ENCODE data around the gene NTM.
"Not testable (repeated sequence)": the region's sequence is repeated elsewhere in the genome, so short reads cannot be mapped to it uniquely, and the experiment has no call there.

Gene NTM

GRCh38 chr11:131483453-131483852, 113.0 kb downstream of the NTM start:
- Mint-ChIP-seq H3K9me3 (peaks cover 5% of the 10 kb centered on the region), H3K4me3 (no peak overlapping the region), H3K27ac (no peak overlapping the region), H3K36me3 (no peaks in the 10 kb centered on the region), H3K27me3 (peaks cover 2% of the 10 kb centered on the region), H3K4me1 (no peaks in the 10 kb centered on the region)

GRCh38 chr11:131483877-131484276, 113.5 kb downstream of the NTM start:
- H3K27ac Mint-ChIP-seq, result no peak overlapping the region
- peaks cover 5% of the 10 kb centered on the region for H3K9me3 Mint-ChIP-seq
- H3K27me3 Mint-ChIP-seq, result peaks cover 2% of the 10 kb centered on the region
- no peak overlapping the region for H3K4me3 Mint-ChIP-seq
- H3K36me3 Mint-ChIP-seq, result no peaks in the 10 kb centered on the region
- H3K4me1 Mint-ChIP-seq, result no peaks in the 10 kb centered on the region

GRCh38 chr11:131486100-131486499, 115.7 kb downstream of the NTM start:
- H3K4me1 Mint-ChIP-seq, result no peaks in the 10 kb centered on the region
- no peak overlapping the region for H3K4me3 Mint-ChIP-seq
- peaks cover 1% of the 10 kb centered on the region for H3K9me3 Mint-ChIP-seq
- peaks cover 3% of the 10 kb centered on the region for H3K27me3 Mint-ChIP-seq
- no peak overlapping the region for H3K27ac Mint-ChIP-seq
- H3K36me3 Mint-ChIP-seq, result no peaks in the 10 kb centered on the region

GRCh38 chr11:131486937-131487635, 116.7 kb downstream of the NTM start:
- Mint-ChIP-seq H3K4me3 (no peak overlapping the region), H3K4me1 (no peaks in the 10 kb centered on the region), H3K36me3 (no peaks in the 10 kb centered on the region), H3K27me3 (peaks cover 3% of the 10 kb centered on the region), H3K27ac (no peak overlapping the region), H3K9me3 (no peaks in the 10 kb centered on the region)

GRCh38 chr11:131488238-131488637, 117.8 kb downstream of the NTM start:
- Mint-ChIP-seq H3K9me3 (no peaks in the 10 kb centered on the region), H3K36me3 (no peaks in the 10 kb centered on the region), H3K27me3 (peaks cover 3% of the 10 kb centered on the region), H3K4me1 (no peaks in the 10 kb centered on the region), H3K4me3 (no peak overlapping the region), H3K27ac (no peak overlapping the region)

- Mint-ChIP-seq H3K36me3 (no peaks in the 10 kb centered on the region), H3K27ac (no peak overlapping the region), H3K9me3 (no peaks in the 10 kb centered on the region), H3K4me3 (no peak overlapping the region), H3K27me3 (peaks cover 3% of the 10 kb centered on the region), H3K4me1 (no peaks in the 10 kb centered on the region)
Measured at GRCh38 chr11:131491503-131491902, 121.1 kb downstream of the NTM start.

- Mint-ChIP-seq H3K27ac (no peak overlapping the region), H3K36me3 (no peaks in the 10 kb centered on the region), H3K27me3 (no peaks in the 10 kb centered on the region), H3K4me3 (no peak overlapping the region), H3K4me1 (no peaks in the 10 kb centered on the region), H3K9me3 (no peaks in the 10 kb centered on the region)
Measured at GRCh38 chr11:131495423-131495822, 125.0 kb downstream of the NTM start.

GRCh38 chr11:131497686-131498085, 127.3 kb downstream of the NTM start:
- H3K4me1 Mint-ChIP-seq, H3K4me3 Mint-ChIP-seq, H3K9me3 Mint-ChIP-seq, H3K27me3 Mint-ChIP-seq, H3K36me3 Mint-ChIP-seq, H3K27ac Mint-ChIP-seq: not testable (repeated sequence)

GRCh38 chr11:131498631-131499160, 128.3 kb downstream of the NTM start:
- Mint-ChIP-seq H3K4me3 (no peak overlapping the region), H3K4me1 (no peaks in the 10 kb centered on the region), H3K27me3 (peaks cover 1% of the 10 kb centered on the region), H3K9me3 (no peaks in the 10 kb centered on the region), H3K27ac (no peak overlapping the region), H3K36me3 (no peaks in the 10 kb centered on the region)

- Mint-ChIP-seq H3K9me3 (no peaks in the 10 kb centered on the region), H3K4me1 (no peaks in the 10 kb centered on the region), H3K36me3 (no peaks in the 10 kb centered on the region), H3K4me3 (no peak overlapping the region), H3K27ac (no peak overlapping the region), H3K27me3 (peaks cover 1% of the 10 kb centered on the region)
Measured at GRCh38 chr11:131499199-131499598, 128.8 kb downstream of the NTM start.

GRCh38 chr11:131503017-131503416, 132.6 kb downstream of the NTM start:
- Mint-ChIP-seq H3K36me3 (no peaks in the 10 kb centered on the region), H3K27ac (no peak overlapping the region)

GRCh38 chr11:131504199-131504949, 134.0 kb downstream of the NTM start:
- Mint-ChIP-seq H3K4me3 (no peak overlapping the region), H3K27me3 (peaks cover 3% of the 10 kb centered on the region), H3K27ac (no peak overlapping the region), H3K9me3 (no peaks in the 10 kb centered on the region), H3K4me1 (no peaks in the 10 kb centered on the region), H3K36me3 (no peaks in the 10 kb centered on the region)

More at GRCh38 chr11:131503017-131503416, 132.6 kb downstream of the NTM start:
- H3K4me3 Mint-ChIP-seq, result no peak overlapping the region
- peaks cover 3% of the 10 kb centered on the region for H3K27me3 Mint-ChIP-seq
- H3K4me1 Mint-ChIP-seq, result no peaks in the 10 kb centered on the region
- no peaks in the 10 kb centered on the region for H3K9me3 Mint-ChIP-seq

- H3K27ac Mint-ChIP-seq, result no peak overlapping the region
- no peaks in the 10 kb centered on the region for H3K4me1 Mint-ChIP-seq
Measured at GRCh38 chr11:131506348-131506747, 135.9 kb downstream of the NTM start.

GRCh38 chr11:131510662-131511061, 140.2 kb downstream of the NTM start:
- Mint-ChIP-seq H3K36me3 (no peaks in the 10 kb centered on the region), H3K27ac (no peak overlapping the region), H3K9me3 (peaks cover 5% of the 10 kb centered on the region), H3K4me1 (no peaks in the 10 kb centered on the region), H3K27me3 (peaks cover 5% of the 10 kb centered on the region), H3K4me3 (no peak overlapping the region)

More at GRCh38 chr11:131506348-131506747, 135.9 kb downstream of the NTM start:
- Mint-ChIP-seq H3K36me3 (no peaks in the 10 kb centered on the region), H3K27me3 (peaks cover 3% of the 10 kb centered on the region), H3K9me3 (no peaks in the 10 kb centered on the region), H3K4me3 (no peak overlapping the region)

GRCh38 chr11:131511794-131512193, 141.4 kb downstream of the NTM start:
- Mint-ChIP-seq H3K4me1 (no peaks in the 10 kb centered on the region), H3K36me3 (no peaks in the 10 kb centered on the region), H3K27me3 (peaks cover 3% of the 10 kb centered on the region), H3K27ac (no peak overlapping the region), H3K9me3 (peaks cover 5% of the 10 kb centered on the region), H3K4me3 (no peak overlapping the region)

- Mint-ChIP-seq H3K36me3 (no peaks in the 10 kb centered on the region), H3K9me3 (peaks cover 5% of the 10 kb centered on the region), H3K27ac (no peak overlapping the region), H3K4me1 (no peaks in the 10 kb centered on the region), H3K27me3 (peaks cover 3% of the 10 kb centered on the region), H3K4me3 (no peak overlapping the region)
Measured at GRCh38 chr11:131512228-131512627, 141.8 kb downstream of the NTM start.
